ENCODE data around the gene LYZL1.
"Not testable (repeated sequence)": the region's sequence is repeated elsewhere in the genome, so short reads cannot be mapped to it uniquely, and the experiment has no call there.

Gene LYZL1

GRCh38 chr10:29263506-29263905 is 25.4 kb upstream of the LYZL1 start:
- no peak for DNase-seq (ENCODE audit: low read depth)

DNA sequence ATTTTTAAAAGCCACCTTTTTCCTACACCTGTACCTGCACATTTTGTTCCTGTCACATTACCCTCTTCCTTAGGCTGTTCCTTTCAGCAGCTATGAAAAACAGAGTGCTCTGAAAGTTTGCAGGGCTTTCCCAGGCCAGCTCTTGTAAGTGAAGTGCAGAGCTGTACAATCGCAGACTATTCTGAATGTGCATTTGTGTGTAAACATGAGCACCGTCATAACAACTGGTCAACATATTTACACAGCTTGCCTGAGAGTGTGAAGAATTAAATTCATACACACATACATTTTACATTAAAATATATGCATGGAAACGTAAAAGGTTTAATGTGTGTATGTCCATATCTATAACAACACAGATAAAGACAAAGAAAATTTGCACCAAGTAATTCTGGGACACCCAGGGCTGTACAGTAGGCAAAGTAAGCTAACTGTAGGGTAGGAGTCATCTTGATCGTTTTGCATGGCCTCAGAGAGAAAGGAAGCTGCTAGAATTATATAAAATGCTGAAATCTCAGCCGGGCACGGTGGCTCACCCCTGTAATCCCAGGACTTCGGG is 23.6 kb upstream of the LYZL1 start:
- no peak for DNase-seq (ENCODE audit: low read depth)

- no peak for DNase-seq (ENCODE audit: low read depth)
Measured at GRCh38 chr10:29266641-29267040, 22.2 kb upstream of the LYZL1 start.

DNA sequence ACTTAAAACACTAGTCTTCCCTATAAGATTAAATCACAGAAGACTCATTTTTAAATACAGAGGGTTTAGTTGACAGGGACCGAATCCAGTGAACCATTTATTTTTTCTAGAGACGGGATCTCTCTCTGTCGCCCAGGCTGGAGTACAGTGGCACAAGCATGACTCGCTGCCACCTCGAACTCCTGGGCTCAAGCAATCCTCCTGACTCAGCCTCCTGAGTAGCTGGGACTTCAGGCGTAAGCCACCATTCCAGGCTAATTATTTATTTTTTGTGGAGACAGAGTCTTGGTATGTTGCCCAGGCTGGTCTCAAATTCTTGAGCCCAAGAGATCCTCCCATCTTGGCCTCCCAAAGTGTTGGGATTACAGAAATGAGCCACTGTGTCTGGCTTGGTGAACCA is 20.9 kb upstream of the LYZL1 start:
- no peak for DNase-seq (ENCODE audit: low read depth)

DNA sequence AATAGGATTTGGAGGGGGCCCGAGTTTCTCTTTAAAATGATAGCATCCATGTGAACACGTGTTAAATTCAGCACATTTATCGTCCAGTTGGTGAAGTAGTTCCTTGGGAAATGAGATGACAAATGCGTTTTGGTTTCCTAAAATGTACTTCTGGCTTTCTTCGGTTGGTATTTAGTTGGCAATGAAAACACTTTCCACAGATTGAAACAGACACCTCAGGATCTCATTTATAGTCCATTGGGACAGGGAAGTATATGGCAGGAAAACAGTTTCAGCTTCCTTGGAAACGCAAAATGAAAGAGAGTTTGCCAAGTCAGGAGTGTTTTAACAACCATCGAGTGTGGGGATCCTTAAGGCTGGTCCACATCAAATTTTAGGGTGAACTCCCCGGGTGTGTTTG is 19.4 kb upstream of the LYZL1 start:
- no peak for DNase-seq (ENCODE audit: low read depth)

GRCh38 chr10:29270883-29271282 is 18.0 kb upstream of the LYZL1 start:
- DNase-seq (ENCODE audit: low read depth) = no peak

GRCh38 chr10:29271877-29272276 is 17.0 kb upstream of the LYZL1 start:
- no peak for DNase-seq (ENCODE audit: low read depth)

DNA sequence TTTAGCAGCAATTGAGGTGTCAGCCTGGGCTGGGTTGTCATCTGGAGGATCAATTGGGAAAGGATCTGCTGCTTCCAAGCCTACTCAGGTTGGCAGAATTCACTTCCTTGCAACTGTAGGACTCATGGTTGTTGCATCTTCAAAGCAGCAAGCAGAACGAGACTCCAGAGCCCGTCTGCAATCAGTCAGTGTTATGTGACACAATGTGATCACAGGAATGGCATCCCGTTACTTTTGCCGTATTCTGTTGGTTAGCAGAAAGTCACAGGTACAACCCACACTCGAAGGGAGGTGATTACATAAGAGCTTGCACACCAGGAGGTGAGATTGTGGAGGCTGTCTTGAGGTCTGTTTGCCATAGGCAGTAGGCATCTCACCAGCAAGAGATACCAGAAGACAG is 15.4 kb upstream of the LYZL1 start:
- no peak for DNase-seq (ENCODE audit: low read depth)

DNA sequence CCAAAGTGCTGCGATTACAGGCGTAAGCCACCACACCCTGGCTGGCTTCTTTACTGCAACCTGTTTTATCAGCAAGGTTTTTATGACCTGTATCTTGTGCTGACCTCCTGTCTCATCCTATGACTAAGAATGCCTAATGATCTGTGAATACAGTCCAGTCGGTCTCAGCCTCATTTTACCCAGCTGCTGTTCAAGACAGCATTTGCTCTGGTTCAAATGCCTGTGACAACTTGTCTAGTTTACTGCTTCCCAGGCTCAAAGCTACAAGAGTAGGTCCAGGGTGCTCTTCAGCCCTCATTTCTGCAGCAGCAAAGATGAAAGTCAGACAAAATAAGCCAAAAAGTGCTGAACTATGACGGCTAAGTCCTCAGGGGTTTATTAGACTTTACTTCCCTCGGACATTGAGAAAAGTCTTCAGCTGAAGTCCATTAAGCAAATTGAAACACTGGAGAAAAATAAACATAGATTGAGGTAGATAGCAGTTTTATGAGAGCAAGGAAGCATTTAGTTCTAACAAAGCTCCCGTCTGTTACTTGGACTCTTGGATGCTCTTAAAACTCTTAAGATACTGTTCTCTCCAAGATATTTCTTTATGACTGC is 12.5 kb upstream of the LYZL1 start:
- no peak for DNase-seq (ENCODE audit: low read depth)

GRCh38 chr10:29277296-29277695 is 11.6 kb upstream of the LYZL1 start:
- DNase-seq (ENCODE audit: low read depth) = no peak

GRCh38 chr10:29279779-29280487 is 8.9 kb upstream of the LYZL1 start:
- DNase-seq (ENCODE audit: low read depth) = no peak

- DNase-seq (ENCODE audit: low read depth) = no peak
Measured at GRCh38 chr10:29280488-29280840, 8.4 kb upstream of the LYZL1 start.

GRCh38 chr10:29285624-29286051 is 3.2 kb upstream of the LYZL1 start:
- DNase-seq (ENCODE audit: low read depth) = no peak

- no peak for DNase-seq (ENCODE audit: low read depth)
Measured at GRCh38 chr10:29287635-29288034, 1.2 kb upstream of the LYZL1 start.

DNA sequence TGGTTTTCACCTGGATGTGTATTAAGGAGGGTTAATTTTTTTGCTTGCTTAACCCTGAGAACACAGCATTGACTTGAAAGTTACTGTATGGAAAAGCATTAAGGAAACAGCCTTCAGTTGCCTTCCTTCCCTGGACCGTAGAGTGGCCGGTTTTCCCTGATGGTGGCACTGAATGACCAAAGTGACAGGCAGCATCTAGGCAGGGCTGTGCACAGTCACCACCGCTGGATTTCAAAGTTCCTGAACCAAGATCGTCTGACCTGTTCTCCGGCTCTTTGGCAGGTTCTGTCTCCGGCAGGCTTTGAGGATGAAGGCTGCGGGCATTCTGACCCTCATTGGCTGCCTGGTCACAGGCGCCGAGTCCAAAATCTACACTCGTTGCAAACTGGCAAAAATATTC is 2.7 kb downstream of the LYZL1 start:
- DNase-seq (ENCODE audit: low read depth) = not testable (repeated sequence)

DNA sequence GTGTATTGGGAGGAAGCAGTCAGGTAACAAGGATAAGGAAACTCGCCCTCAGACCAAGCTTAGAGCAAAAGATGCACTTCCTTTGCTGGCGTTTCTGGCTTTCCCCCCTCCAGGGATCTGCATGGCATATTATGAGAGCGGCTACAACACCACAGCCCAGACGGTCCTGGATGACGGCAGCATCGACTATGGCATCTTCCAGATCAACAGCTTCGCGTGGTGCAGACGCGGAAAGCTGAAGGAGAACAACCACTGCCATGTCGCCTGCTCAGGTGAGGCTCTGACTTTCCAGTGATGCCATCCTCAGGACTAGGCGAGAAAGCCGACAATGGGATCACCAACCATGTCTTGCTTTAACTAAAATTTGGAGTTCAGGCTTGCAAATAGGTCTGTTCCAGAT is 3.5 kb downstream of the LYZL1 start:
- not testable (repeated sequence) for DNase-seq (ENCODE audit: low read depth)

GRCh38 chr10:29295813-29296212 is 6.9 kb downstream of the LYZL1 start:
- DNase-seq (ENCODE audit: low read depth) = no peak

GRCh38 chr10:29297678-29298077 is 8.8 kb downstream of the LYZL1 start:
- DNase-seq (ENCODE audit: low read depth) = no peak

DNA sequence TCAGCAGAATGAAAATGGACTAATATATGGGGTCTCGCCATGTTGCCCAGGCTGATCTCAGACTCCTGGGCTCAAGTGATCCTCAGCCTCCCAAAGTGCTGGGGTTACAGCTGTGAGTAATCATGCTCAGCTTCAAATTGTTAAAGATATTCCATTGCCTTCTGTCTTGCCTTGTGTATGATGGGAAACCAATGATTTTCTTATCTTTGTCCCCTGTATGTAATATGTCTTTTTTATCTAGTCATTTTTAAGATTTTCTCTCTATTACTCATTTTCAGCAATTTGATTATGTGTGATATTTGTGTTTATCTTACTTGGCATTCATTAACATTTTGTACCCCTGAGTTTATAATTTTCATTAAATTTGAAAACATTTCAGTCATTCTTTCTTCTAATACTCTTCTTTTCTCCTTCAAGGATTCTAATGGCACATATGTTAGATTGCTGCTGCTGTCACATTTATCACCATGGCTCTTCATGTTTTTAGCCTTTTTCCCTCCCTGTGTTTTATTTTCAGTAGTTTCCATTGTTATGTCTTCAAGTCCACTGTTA is 12.6 kb downstream of the LYZL1 start:
- DNase-seq (ENCODE audit: low read depth) = no peak

- DNase-seq (ENCODE audit: low read depth) = no peak
Measured at GRCh38 chr10:29302499-29302898, 13.6 kb downstream of the LYZL1 start.

- DNase-seq (ENCODE audit: low read depth) = peak; percentile 28
Measured at GRCh38 chr10:29304264-29304994, 15.6 kb downstream of the LYZL1 start.

GRCh38 chr10:29304995-29305335 is 16.1 kb downstream of the LYZL1 start:
- no peak for DNase-seq (ENCODE audit: low read depth)

GRCh38 chr10:29306688-29307087 is 17.8 kb downstream of the LYZL1 start:
- no peak for DNase-seq (ENCODE audit: low read depth)
